Dermis microvascular lymphatic vessel endothelial cell (primary cell): ENCODE results near the gene ARID1B. TPM values are rescaled to one million over a fixed set of nuclear protein-coding genes. Genes with fewer than 3 reads are reported as not detected.

Experiments
- DNase-seq, 2 donors: peaks; one replicate each; pipeline versions ENCODE4 v3.0.0 to v3.0.0-alpha.2; 2010; ENCODE audit warnings: low read depth in 2 of 2
- total RNA-seq: library from RNA; depleted of rRNA; stranded (reverse); fragments of >200 nt; gene quantifications from 2 replicates; pipeline ENCODE4 v1.2.1, GENCODE V29; 2014

Gene ARID1B
- total RNA-seq, 1 donor from 2014 or later: 22.0 TPM

DNA sequence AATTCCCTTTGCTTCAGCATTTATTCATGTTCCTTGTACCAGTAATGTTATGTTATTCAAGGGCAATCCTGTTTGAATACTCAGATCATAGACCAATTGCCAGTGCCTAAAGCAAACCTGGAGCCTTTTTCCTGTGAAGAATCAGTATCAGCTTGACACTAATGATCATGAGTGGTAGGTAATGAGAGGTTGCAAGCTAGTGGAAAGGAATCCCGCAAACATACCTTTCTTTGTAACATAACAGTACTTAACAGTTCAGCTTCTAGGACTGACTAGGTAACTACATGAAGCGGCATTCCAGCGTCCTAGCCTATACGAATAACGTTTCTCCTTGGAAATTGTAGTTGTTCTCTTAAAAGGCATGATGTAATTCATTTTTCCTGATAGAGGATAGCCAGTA, 292.4 kb downstream of the ARID1B start:
- DNase-seq: no peak

GRCh38 chr6:157070403-157071107, 293.4 kb downstream of the ARID1B start:
- peak in 1 of 2 donors; percentile 63 for DNase-seq

DNA sequence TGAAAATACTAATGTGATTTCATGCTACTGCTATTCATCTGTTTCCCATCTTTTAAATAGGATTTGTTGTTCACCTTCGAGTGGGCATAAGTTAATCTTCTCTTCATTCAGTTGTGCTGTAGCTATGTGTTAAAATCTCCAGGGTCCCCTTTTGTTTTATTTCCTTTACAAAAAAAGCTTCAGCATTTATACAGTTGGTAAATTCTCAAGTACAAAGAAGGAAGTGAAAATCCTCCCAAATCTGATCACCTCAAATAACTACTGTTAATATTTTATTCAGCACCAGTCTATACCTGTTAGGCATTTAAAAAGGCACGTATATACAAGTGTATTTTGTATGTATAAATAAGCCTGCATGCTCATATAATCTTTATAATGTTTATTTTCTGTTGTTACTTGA, 294.9 kb downstream of the ARID1B start:
- no peak for DNase-seq

DNA sequence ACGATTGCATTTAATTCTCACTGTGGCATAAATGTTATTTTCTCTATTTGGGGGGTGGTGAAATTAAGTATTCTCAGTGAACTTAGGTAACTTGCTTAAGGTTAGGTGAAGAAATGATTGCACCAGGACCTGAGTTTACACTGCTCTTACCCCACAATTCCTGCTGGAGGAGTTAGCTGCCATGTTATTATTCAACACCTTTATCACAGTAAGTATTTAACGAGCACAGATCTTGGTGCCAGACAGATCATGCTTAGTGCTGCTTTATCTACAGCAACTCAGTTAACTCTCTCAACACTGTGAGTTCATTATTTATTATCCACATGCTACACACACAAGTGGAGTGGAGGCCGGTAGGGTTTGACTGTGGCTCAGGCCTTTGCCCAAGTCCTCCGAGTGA, 296.4 kb downstream of the ARID1B start:
- DNase-seq: no peak

GRCh38 chr6:157074969-157075368, 297.8 kb downstream of the ARID1B start:
- DNase-seq: no peak

DNA sequence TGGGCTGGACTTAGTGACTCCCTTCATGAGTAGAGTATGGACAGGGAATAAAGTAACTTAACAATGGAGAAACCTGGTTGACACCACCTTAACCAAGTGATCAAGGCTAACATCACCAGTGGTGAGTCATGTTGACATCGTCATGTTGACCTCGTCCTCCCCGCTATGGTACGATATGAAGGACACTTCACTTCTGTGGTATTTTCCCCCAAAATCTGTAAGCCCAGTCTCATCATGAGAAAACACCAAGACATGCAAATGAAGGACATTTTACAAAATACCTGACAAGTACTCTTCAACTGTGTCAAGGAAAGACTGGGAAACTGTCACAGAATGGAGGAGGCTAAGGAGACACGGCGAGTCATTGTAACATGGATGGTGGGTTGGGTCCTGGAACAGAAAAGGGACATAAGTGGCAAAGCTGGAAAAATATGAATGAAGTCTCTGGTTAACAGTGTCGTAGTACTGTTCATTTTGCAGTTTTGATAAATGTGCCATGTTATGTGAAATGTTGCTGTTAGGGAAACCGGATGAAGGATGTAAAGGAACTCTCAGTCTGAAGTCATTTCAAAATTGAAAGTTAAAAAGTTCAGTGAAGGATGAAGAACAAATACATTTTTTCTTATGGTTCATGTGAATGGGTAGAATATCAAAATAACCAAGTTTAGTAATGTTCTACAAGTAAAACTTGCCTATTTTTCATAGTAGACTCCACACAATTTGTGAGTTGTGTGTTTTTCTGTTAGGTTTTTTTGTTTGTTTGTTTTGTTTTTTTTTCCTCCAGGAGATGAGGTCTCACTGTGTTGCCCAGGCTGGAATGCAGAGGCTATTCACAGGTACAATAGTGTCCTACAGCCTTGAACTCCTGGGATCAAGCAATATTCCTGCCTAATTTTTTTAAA, 298.6 kb downstream of the ARID1B start:
- no peak for DNase-seq

DNA sequence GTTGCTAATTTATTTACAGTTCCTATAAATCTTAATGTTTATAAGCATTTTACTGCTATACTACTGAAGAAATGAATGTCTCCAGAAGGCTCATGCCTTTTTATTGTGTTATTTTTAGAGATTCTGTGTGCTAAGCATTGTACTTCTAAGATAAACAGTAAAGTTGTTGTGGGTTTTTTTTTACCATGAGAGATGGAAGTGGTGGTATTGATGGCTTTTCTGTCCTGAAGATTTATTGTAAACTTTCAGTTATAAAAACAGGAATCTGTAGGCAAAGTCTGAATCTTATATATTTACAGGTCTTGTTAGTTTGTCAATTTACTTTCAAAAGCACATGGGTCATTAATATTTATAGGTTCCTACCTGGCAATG, 299.3 kb downstream of the ARID1B start:
- DNase-seq: no peak

- no peak for DNase-seq
Observed at GRCh38 chr6:157077251-157077650, 300.1 kb downstream of the ARID1B start.

DNA sequence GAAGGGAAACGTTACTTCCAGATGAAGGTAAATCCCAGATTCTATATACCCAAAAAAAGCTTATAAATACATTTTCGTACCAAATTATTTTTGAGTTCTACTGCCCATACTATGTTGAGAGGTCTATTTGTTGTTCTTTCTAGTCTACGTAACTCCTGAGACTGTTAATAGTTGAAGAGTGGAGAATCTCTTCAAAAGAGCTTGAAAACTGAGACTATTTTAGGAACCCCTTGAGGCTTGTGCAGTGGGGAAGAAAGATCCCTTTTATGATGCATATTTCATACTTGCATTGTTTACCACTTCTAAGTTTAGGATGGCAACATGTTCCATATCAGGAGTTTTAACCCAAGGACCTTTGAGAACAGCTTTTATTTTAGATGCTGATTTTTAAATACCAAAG, 301.1 kb downstream of the ARID1B start:
- no peak for DNase-seq

- DNase-seq: no peak
Observed at GRCh38 chr6:157079277-157079676, 302.1 kb downstream of the ARID1B start.

DNA sequence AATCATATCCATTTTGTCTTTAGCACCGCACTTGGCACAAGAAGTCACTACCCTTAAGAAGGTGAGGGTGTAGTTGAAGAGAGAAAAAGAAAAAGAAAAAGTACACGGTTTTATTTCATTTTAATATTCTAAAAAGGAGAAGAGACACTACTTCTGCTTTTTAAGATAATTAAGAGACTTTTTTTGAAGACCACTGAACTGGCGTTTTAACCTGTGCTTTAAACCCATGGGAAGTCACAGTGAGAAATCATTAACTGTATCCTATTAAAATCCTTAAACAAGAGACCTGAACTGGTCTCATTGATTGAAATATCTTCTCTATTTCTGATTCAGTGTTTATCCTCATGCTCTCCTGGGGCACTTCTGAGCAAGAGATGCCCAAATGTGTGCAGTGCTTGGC, 302.6 kb downstream of the ARID1B start:
- no peak for DNase-seq

GRCh38 chr6:157080986-157081391, 303.8 kb downstream of the ARID1B start:
- no peak for DNase-seq

DNA sequence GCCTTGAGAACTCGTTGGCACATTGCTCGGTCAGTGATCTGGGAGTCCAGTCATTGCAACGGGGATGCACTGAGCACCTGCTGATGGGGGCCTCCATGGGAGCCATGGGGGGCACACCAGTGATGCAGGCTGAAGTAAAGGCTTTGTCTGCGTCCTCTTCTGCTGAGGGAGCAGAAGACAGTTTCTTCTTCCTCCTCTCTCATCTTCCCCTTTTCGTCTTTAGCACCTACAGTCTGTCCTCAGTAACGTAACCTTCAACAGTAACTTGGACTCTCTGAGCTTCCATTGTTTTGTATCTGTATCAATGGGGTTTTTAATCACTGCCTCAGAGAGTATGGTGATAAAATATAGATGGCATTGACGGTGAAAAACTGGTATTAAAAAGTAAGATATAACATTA, 306.2 kb downstream of the ARID1B start:
- DNase-seq: no peak

DNA sequence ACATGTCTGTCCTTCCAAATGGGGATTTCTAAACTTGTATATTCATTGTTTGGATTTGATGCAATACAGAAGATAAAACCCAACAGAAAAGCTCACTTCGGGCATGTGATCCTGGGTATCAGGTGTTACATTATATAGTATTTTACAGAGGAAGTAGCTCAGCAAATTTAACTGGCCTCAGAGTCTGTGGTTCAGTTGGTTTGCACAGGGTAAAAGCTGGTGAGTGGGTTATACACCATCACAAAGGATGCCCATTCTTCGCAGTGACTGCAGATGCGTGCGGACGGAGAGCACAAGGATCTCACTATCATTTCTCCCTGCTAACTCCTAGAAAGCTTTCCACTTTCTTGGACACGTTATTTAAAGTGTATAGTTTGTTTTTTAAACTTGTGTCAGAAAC, 309.5 kb downstream of the ARID1B start:
- DNase-seq: no peak

DNA sequence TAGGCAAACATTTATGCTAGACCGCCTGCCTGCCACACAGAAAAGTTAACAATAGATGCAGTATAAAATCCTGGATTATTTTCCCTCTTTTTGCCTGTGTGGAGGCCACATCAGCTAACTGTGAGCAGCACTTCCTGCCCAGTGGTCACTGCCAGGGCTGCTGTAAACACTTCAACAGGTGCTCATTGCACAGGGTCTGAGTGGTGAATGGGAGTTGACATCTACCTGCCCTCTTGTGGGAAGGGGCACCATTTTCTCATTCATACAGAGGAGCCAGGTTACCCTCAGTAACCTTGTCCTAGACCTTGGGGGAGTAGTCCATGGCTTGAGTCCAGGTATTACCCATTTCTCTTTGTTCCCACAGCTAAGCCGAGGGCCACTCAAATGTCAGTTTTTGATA, 310.8 kb downstream of the ARID1B start:
- peak; percentile 98 for DNase-seq

GRCh38 chr6:157088841-157089240, 311.7 kb downstream of the ARID1B start:
- peak; percentile 96 to 98 for DNase-seq

GRCh38 chr6:157089258-157089657, 312.1 kb downstream of the ARID1B start:
- peak; percentile 88 to 90 for DNase-seq

GRCh38 chr6:157089851-157090250, 312.7 kb downstream of the ARID1B start:
- peak in 1 of 2 donors; percentile 35 for DNase-seq

GRCh38 chr6:157090736-157091135, 313.6 kb downstream of the ARID1B start:
- no peak for DNase-seq

GRCh38 chr6:157091243-157091642, 314.1 kb downstream of the ARID1B start:
- DNase-seq: peak in 1 of 2 donors; percentile 31

DNA sequence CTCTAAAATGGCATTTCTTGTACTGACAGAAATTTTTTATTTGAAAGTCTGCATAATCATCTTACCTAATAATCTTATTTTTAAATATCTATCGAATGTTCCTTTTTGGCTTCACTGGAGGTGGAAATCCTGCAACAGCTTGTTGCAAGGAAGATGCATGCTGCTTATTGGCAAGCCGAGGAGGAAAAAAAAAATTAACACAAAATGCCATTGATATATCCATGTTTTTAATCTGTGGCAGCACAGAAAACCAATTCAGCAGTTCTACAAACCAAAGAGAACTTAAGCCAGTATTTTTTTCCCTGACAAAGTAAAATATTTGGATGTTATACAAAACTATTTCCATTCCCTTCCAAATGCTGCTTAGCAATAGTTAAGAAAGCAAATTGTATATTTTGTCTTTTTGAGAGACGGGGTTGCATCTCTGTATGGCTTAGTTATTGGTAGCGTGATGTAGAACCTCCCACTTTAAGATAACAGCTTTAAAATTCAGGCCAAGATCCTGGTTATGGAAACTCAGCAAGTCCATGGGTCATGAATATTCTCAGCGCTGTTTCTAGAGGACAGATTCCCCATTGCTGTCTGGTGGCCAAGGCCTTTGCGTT, 314.8 kb downstream of the ARID1B start:
- no peak for DNase-seq

DNA sequence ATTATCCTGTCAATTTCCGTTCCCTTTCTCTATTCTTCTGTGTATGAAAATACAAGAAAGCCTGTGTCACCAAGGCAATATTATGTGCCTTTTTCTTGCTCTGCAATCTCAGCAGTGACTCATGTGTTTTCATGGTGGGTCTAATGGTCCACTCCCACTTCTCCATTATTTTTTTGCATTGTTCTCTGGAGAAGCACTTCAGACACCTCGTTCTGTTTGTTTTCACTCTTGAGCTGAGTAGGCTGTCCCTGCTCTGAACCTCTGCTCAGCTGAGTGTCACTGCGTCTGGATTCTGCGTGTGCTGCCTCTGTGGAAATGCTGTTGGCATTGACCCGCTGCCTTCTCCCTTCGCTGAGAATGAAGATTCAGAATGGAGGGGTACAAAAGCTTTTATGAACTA, 315.6 kb downstream of the ARID1B start:
- DNase-seq: peak in 1 of 2 donors; percentile 95
